Metanephros (tissue), 1 donor: ENCODE data around the gene SMAD1. TPM values are rescaled to one million over a fixed set of nuclear protein-coding genes. Genes with fewer than 3 reads are reported as not detected.

ENCODE experiments used
- total RNA-seq: library from RNA; depleted of rRNA; stranded (reverse); fragments of >200 nt; gene quantifications from one replicate; pipeline ENCODE4 v1.2.3, GENCODE V29; 2014

Gene SMAD1
- total RNA-seq = 46.9 TPM

GRCh38 chr4:145481164-145481941 is at the start of gene SMAD1:
TSS of gene SMAD1 (plus strand) at chr4:145481853. CDS start at chr4:145514614, 32,761 bp downstream.

Other genes starting within 250 kb of the SMAD1 start
- gene MMAA, start 137.5 kb downstream of the SMAD1 start, total RNA-seq = 7.5 TPM
- not detected for gene C4orf51, start 198.3 kb downstream of the SMAD1 start, total RNA-seq